Measurements from ENCODE around the gene OPRD1. TPM values are rescaled to one million over a fixed set of nuclear protein-coding genes. Genes with fewer than 3 reads are reported as not detected.

Gene OPRD1
- total and polyA plus RNA-seq, 2 of the 4 experiments (the other 2 are of a cell fraction): under 0.01 TPM; not detected in 1

- Histone ChIP-seq H3K18ac (ENCODE audit: low read depth, low read length) (no peak overlapping the region), H3K56ac (ENCODE audit: extremely low read depth, insufficient read depth, low read length) (no peak overlapping the region), H4K5ac (ENCODE audit: low read depth, low read length) (no peak overlapping the region), H3K79me1 (ENCODE audit: low read depth in 1 of 2, low read length in 2 of 2) (no peaks in the 10 kb centered on the region), H3K4ac (ENCODE audit: low read depth, low read length) (no peak overlapping the region), H3K4me3 (ENCODE audit: insufficient read depth, low read depth, low read length) (no peak overlapping the region), H3K9me1 (ENCODE audit: insufficient read depth, low read length) (no peaks in the 10 kb centered on the region), H3K27me3 (ENCODE audit: control insufficient read depth, insufficient read depth, low read length) (peaks cover 37% of the 10 kb centered on the region), H2AFZ (replicated peaks; ENCODE audit: low read length, poor library complexity) (no peak overlapping the region), H2BK5ac (ENCODE audit: low read depth, low read length, poor library complexity, severe bottlenecking) (no peak overlapping the region), H4K20me1 (ENCODE audit: insufficient read depth, low read length) (no peaks in the 10 kb centered on the region), H3K27ac (ENCODE audit: insufficient read depth, low read length) (no peak overlapping the region), H2AK5ac (ENCODE audit: low read depth, low read length) (no peak overlapping the region), H2AK9ac (replicated peaks; ENCODE audit: low read depth, low read length, poor library complexity) (no peak overlapping the region), H4K8ac (ENCODE audit: low read depth in 2 of 2, low read length in 2 of 2) (no peak overlapping the region), H2BK20ac (ENCODE audit: low read depth, low read length) (no peak overlapping the region), H2BK15ac (ENCODE audit: low read depth, low read length) (no peak overlapping the region), H3K4me1 (ENCODE audit: control insufficient read depth, insufficient read depth, low read length) (no peaks in the 10 kb centered on the region), H3K14ac (replicated peaks; ENCODE audit: low read depth, low read length) (no peak overlapping the region), H3K4me2 (ENCODE audit: low read depth, low read length) (no peak overlapping the region), H3K23ac (ENCODE audit: low read depth, low read length) (no peak overlapping the region), H3K9ac (ENCODE audit: low read depth, low read length) (no peak overlapping the region), H4K91ac (ENCODE audit: insufficient read depth, low read depth, low read length) (no peak overlapping the region), H3K36me3 (ENCODE audit: control insufficient read depth, insufficient read depth, low read length) (no peaks in the 10 kb centered on the region), H2BK120ac (ENCODE audit: low read depth, low read length) (no peak overlapping the region), H3K9me3 (ENCODE audit: control insufficient read depth, insufficient read depth, low read length) (peaks cover 2% of the 10 kb centered on the region; the same call in 1 of the 2 replicates)
- ChIA-PET POLR2A (ENCODE audit: unreplicated experiment) (no interaction called here), CTCF (interaction anchor here (0.6 kb wide), 1 partner anchor 15 kb away, joined by 5 read pairs; no protein-coding TSS in a partner anchor)
- no peak for DNase-seq
- in situ Hi-C loops (cut with MboI; ENCODE audit: low sequenced_read_pairs): no loop called here
- ATAC-seq (ENCODE audit: low read depth): no peak
- 60% methylated on average over 1 of the region's 4 CpGs; no CpG with 5 or more reads in 1 of the 2 experiments for whole genome bisulfite sequencing, 2 experiments (ENCODE audit: extremely low coverage in 2 of 2, insufficient read length in 1 of 2)
- dilution Hi-C loops (cut with HindIII; ENCODE audit: low sequenced_read_pairs, unreplicated experiment): no loop called here
- no TSS peak for BruUV-seq (replicated peaks)
- TF ChIP-seq SMC3 (IDR thresholded peaks at IDR 0.05; ENCODE audit: low read depth, low read length): no peak
- no peak for TF ChIP-seq FOS (IDR thresholded peaks at IDR 0.05; ENCODE audit: low read depth, low read length)
- TF ChIP-seq POLR2A (IDR thresholded peaks at IDR 0.05; ENCODE audit: low read depth, low read length): no peak
- no peak for TF ChIP-seq ELK1 (IDR thresholded peaks at IDR 0.05; ENCODE audit: borderline replicate concordance, low read depth, low read length)
- no peak for TF ChIP-seq NFE2L2 (IDR thresholded peaks at IDR 0.05; ENCODE audit: low read depth, low read length)
- no peak for TF ChIP-seq RCOR1 (IDR thresholded peaks at IDR 0.05; ENCODE audit: insufficient replicate concordance, low read length)
- no peak for TF ChIP-seq MAFK (IDR thresholded peaks at IDR 0.05; ENCODE audit: low read depth, low read length)
- intact Hi-C loops (cut with micrococcal nuclease): no loop called here
Measured at GRCh38 chr1:28807046-28807445, 4.9 kb upstream of the OPRD1 start.
